DOHH2 (cell line): ENCODE data around the gene RAB39A.

Experiments used
- EZH2phosphoT487 ChIP-seq: fragments of 200-600 bp; sonication (generic); IDR thresholded peaks from 2 replicates; pipeline ENCODE4 v1.6.1; 2017; ENCODE audit warnings: borderline replicate concordance, mild to moderate bottlenecking, antibody characterized with exemption, low read length, moderate library complexity, mixed read lengths
- TF ChIP-seq, protein P1 (sequence below): fragments of 200-600 bp; sonication (generic); IDR thresholded peaks from one replicate; pipeline ENCODE4 v1.5.1; 2014; ENCODE audit warnings: antibody characterized with exemption, mild to moderate bottlenecking, low read depth, low read length; ENCODE audit not compliant: poor library complexity, severe bottlenecking

DNA sequence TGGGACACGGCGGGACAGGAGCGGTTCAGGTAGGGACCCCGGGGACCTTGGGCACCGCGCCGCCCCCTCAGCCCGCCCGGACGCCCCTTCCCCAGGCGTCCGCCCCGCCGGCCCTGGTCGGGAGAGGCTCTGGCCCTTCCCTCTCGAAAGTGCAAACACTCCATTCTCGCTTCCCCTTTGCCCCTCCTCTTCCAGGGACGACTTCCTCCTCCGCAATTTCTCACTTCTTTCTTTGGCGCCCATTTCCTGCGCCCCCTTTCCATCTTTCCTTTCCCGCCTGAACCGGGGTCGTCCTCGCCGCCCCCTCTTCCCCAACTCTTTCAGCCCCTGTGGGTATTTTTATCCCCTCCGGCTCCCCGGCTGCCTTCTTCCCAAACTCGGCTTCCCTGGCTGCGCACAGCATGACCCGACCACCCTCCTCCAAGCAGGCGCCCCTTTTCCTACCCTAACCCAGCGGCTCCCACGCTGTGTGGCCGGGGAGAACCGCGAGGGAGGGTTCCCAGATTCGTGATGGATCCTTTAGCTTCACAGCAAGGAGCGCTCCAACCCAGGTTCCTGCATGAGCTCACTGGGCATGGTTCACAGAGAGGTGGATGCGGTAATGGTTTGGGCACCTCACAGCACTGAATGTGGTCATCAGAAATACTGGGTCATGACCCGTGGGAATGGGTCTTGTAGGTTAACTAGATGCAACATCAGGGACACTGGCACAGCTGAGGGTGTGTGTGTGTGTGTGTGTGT lies 689 bp downstream of the RAB39A start:
- TF ChIP-seq, protein P1, sequence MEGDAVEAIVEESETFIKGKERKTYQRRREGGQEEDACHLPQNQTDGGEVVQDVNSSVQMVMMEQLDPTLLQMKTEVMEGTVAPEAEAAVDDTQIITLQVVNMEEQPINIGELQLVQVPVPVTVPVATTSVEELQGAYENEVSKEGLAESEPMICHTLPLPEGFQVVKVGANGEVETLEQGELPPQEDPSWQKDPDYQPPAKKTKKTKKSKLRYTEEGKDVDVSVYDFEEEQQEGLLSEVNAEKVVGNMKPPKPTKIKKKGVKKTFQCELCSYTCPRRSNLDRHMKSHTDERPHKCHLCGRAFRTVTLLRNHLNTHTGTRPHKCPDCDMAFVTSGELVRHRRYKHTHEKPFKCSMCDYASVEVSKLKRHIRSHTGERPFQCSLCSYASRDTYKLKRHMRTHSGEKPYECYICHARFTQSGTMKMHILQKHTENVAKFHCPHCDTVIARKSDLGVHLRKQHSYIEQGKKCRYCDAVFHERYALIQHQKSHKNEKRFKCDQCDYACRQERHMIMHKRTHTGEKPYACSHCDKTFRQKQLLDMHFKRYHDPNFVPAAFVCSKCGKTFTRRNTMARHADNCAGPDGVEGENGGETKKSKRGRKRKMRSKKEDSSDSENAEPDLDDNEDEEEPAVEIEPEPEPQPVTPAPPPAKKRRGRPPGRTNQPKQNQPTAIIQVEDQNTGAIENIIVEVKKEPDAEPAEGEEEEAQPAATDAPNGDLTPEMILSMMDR = no peak
- no peak for TF ChIP-seq EZH2phosphoT487
